Trophoblast cell (in vitro differentiated cells and primary cell): Measurements from ENCODE around the gene TSC22D3.

Experiments
- DNase-seq, 2 donors: peaks; one replicate each; pipeline ENCODE4 v3.0.0-alpha.2; 2016
- H2AFZ ChIP-seq: 2 replicates; pipeline ENCODE4 v1.6.1; 2013; ENCODE audit warnings: low read length, moderate library complexity, mild to moderate bottlenecking; ENCODE audit not compliant: insufficient read depth, poor library complexity
- H2AK5ac ChIP-seq: 2 replicates; pipeline ENCODE4 v1.6.1; 2013; ENCODE audit warnings: mild to moderate bottlenecking, low read length
- H2BK120ac ChIP-seq: 2 replicates; pipeline ENCODE4 v1.6.1; 2013; ENCODE audit warnings: low read length, mild to moderate bottlenecking, moderate library complexity; ENCODE audit not compliant: insufficient read depth, poor library complexity
- H2BK12ac ChIP-seq: 2 replicates; pipeline ENCODE4 v1.6.1; 2013; ENCODE audit warnings: mild to moderate bottlenecking, low read length, moderate library complexity
- H2BK5ac ChIP-seq: 2 replicates; pipeline ENCODE4 v1.6.1; 2013; ENCODE audit warnings: low read length, low read depth, moderate library complexity, mild to moderate bottlenecking; ENCODE audit not compliant: poor library complexity
- H3K14ac ChIP-seq: 2 replicates; pipeline ENCODE4 v1.6.1; 2013; ENCODE audit warnings: mild to moderate bottlenecking, low read length
- H3K18ac ChIP-seq: 2 replicates; pipeline ENCODE4 v1.6.1; 2013; ENCODE audit warnings: mild to moderate bottlenecking, low read length
- H3K23ac ChIP-seq: 2 replicates; pipeline ENCODE4 v1.6.1; 2013; ENCODE audit warnings: low read length
- H3K27ac ChIP-seq: 2 replicates; pipeline ENCODE4 v1.5.1; 2013; ENCODE audit warnings: low read depth, mild to moderate bottlenecking, inconsistent platforms, low read length, moderate library complexity
- H3K27me3 ChIP-seq: 2 replicates; pipeline ENCODE4 v1.6.1; 2013; ENCODE audit warnings: inconsistent platforms, mild to moderate bottlenecking, low read length, moderate library complexity; ENCODE audit not compliant: insufficient read depth
- H3K36me3 ChIP-seq, 2 experiments: 1 replicate in 1 of 2; 2 replicates in 1 of 2; pipeline ENCODE4 v1.6.1; 2013; ENCODE audit warnings: low read length in 2 of 2, mild to moderate bottlenecking in 2 of 2, moderate library complexity in 1 of 2; ENCODE audit not compliant: insufficient read depth in 2 of 2, control insufficient read depth in 1 of 2
- H3K4ac ChIP-seq: 2 replicates; pipeline ENCODE4 v1.6.1; 2013; ENCODE audit warnings: low read depth, mild to moderate bottlenecking, low read length, moderate library complexity
- H3K4me1 ChIP-seq, 2 experiments: 1 replicate in 1 of 2; 2 replicates in 1 of 2; pipeline ENCODE4 v1.6.1; 2013; ENCODE audit warnings: low read length in 2 of 2, mild to moderate bottlenecking in 2 of 2, moderate library complexity in 1 of 2; ENCODE audit not compliant: insufficient read depth in 2 of 2, control insufficient read depth in 1 of 2
- H3K4me2 ChIP-seq: 2 replicates; pipeline ENCODE4 v1.6.1; 2013; ENCODE audit warnings: inconsistent platforms, mild to moderate bottlenecking, low read length, moderate library complexity
- H3K4me3 ChIP-seq: 2 replicates; pipeline ENCODE4 v1.5.1; 2013; ENCODE audit warnings: mild to moderate bottlenecking, low read depth, low read length, inconsistent platforms
- H3K79me1 ChIP-seq: one replicate; pipeline ENCODE4 v1.6.1; 2013; ENCODE audit warnings: low read length
- H3K79me2 ChIP-seq: 2 replicates; pipeline ENCODE4 v1.6.1; 2013; ENCODE audit warnings: low read length, mild to moderate bottlenecking; ENCODE audit not compliant: control insufficient read depth, insufficient read depth, poor library complexity
- H3K9ac ChIP-seq: 2 replicates; pipeline ENCODE4 v1.6.1; 2013; ENCODE audit warnings: mild to moderate bottlenecking, low read length
- H3K9me3 ChIP-seq: 2 replicates; pipeline ENCODE4 v1.6.1; 2013; ENCODE audit warnings: low read depth, mild to moderate bottlenecking, control low read depth, inconsistent platforms, low read length; ENCODE audit not compliant: insufficient read depth
- H4K12ac ChIP-seq: 2 replicates; pipeline ENCODE4 v1.6.1; 2013; ENCODE audit warnings: low read depth, mild to moderate bottlenecking, low read length, moderate library complexity
- H4K8ac ChIP-seq: 2 replicates; pipeline ENCODE4 v1.6.1; 2013; ENCODE audit warnings: low read depth, mild to moderate bottlenecking, low read length, moderate library complexity
- H4K91ac ChIP-seq: one replicate; pipeline ENCODE4 v1.6.1; 2013; ENCODE audit warnings: low read depth, mild to moderate bottlenecking, low read length, moderate library complexity
- WGBS: extraction: QIAGEN DNeasy Blood & Tissue Kit; methylation state at CpG from one replicate; pipeline ENCODE4 v1.1.7; 2013; ENCODE audit warnings: missing lambda C conversion rate; ENCODE audit not compliant: insufficient read length, insufficient coverage; ENCODE audit errors: extremely low coverage; 5-methylcytosine and 5-hydroxymethylcytosine counted together

TSC22D3 gene

DNA sequence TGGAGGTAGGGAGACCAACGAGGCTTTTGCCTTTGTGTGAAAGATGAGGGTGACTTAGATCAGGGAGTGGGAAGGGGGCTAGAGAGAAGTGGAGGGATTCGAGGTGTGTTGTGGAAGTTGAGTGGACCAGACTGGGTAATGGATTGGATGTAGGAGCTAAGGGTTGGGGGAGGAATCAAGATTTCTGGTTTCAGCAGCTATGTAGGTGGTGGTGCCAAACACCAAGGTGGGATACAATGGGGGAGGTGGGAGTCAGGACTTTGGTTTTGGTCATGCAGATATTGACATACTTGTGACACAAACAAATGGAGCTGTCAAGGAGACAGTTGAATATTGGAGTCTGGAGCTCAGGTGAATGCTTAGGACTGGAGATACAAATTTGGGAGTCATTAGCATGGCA lies 71.0 kb downstream of the TSC22D3 start:
- Histone ChIP-seq H3K4ac (no peak overlapping the region), H2AFZ (no peak overlapping the region), H4K12ac (no peak overlapping the region), H3K4me3 (no peak overlapping the region), H2BK12ac (no peak overlapping the region), H2AK5ac (no peak overlapping the region), H3K79me2 (no peaks in the 10 kb centered on the region), H3K23ac (no peak overlapping the region), H2BK120ac (no peak overlapping the region), H3K79me1 (no peaks in the 10 kb centered on the region), H3K9ac (no peak overlapping the region), H2BK5ac (no peak overlapping the region), H3K18ac (no peak overlapping the region), H3K4me2 (no peak overlapping the region), H3K14ac (no peak overlapping the region), H3K27ac (no peak overlapping the region), H3K9me3 (no peaks in the 10 kb centered on the region), H3K4me1 (no peaks in the 10 kb centered on the region), H3K27me3 (no peaks in the 10 kb centered on the region), H4K91ac (no peak overlapping the region), H3K36me3 (no peaks in the 10 kb centered on the region), H4K8ac (no peak overlapping the region)
- DNase-seq = no peak
- WGBS = no CpG with 5 or more reads among the region's 2 CpGs

- Histone ChIP-seq H3K27me3 (no peaks in the 10 kb centered on the region), H3K36me3 (no peaks in the 10 kb centered on the region), H3K14ac (no peak overlapping the region), H3K4me3 (no peak overlapping the region), H3K27ac (no peak overlapping the region), H3K23ac (no peak overlapping the region), H4K12ac (no peak overlapping the region), H2BK120ac (no peak overlapping the region), H3K18ac (no peak overlapping the region), H3K79me2 (no peaks in the 10 kb centered on the region), H4K8ac (no peak overlapping the region), H3K4ac (no peak overlapping the region), H2AFZ (no peak overlapping the region), H2BK12ac (no peak overlapping the region), H3K79me1 (no peaks in the 10 kb centered on the region), H2AK5ac (no peak overlapping the region), H3K4me1 (no peaks in the 10 kb centered on the region), H3K4me2 (no peak overlapping the region), H2BK5ac (no peak overlapping the region), H3K9ac (no peak overlapping the region), H3K9me3 (no peaks in the 10 kb centered on the region), H4K91ac (no peak overlapping the region)
- WGBS = no CpG with 5 or more reads among the region's 4 CpGs
- no peak for DNase-seq
Observed at GRCh38 chrX:107704181-107704580, 71.4 kb downstream of the TSC22D3 start.

DNA sequence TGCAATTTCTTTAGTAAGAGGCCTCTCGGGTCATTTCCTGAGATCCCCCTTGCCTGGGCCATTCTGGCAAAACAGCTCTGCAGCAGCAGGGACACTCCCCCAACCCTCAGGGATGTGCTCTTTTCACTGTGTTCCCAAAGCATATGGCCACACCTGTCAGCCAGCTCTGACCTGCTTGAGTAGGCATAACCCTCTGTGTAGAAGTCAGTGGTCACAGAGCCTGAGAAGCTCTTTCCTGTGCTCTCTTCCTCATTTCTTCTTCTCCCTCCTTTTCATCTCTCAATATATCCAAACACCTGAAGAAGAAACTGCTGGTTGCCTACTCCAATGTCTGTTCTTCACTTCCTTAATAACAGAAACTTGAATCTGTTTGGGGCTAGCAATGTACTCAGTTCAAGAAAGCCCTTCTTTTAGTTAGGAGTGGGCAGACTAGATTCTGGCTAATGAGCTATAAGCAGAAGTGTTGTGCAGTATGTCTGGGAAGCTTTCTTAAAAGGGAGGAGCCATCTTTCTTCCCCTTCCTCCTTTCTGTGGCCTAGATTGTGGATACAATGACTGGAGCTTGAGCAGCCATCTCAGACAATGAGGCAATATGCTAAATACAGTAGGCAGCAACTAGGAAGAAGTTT lies 74.0 kb downstream of the TSC22D3 start:
- H3K4me3 ChIP-seq = no peak overlapping the region

GRCh38 chrX:107700790-107701189 lies 74.8 kb downstream of the TSC22D3 start:
- H2AK5ac ChIP-seq = no peak overlapping the region
- no peaks in the 10 kb centered on the region for H3K79me2 ChIP-seq
- H3K9ac ChIP-seq = no peak overlapping the region
- H2BK12ac ChIP-seq = no peak overlapping the region
- H4K12ac ChIP-seq = no peak overlapping the region
- no peak overlapping the region for H3K4me3 ChIP-seq
- H3K4me2 ChIP-seq = no peak overlapping the region
- H2BK5ac ChIP-seq = no peak overlapping the region
- H3K36me3 ChIP-seq = no peaks in the 10 kb centered on the region
- H3K9me3 ChIP-seq = no peaks in the 10 kb centered on the region
- no peak overlapping the region for H3K14ac ChIP-seq
- no peaks in the 10 kb centered on the region for H3K4me1 ChIP-seq
- no peak overlapping the region for H4K91ac ChIP-seq
- H2BK120ac ChIP-seq = no peak overlapping the region
- H3K79me1 ChIP-seq = no peaks in the 10 kb centered on the region
- no peak overlapping the region for H3K23ac ChIP-seq
- H3K18ac ChIP-seq = no peak overlapping the region
- no peak overlapping the region for H2AFZ ChIP-seq
- no peak overlapping the region for H3K27ac ChIP-seq
- no peak overlapping the region for H4K8ac ChIP-seq
- no peak for DNase-seq
- no peaks in the 10 kb centered on the region for H3K27me3 ChIP-seq
- no peak overlapping the region for H3K4ac ChIP-seq

More for the DNA sequence above, 74.0 kb downstream of the TSC22D3 start:
- Histone ChIP-seq H3K27me3 (no peaks in the 10 kb centered on the region), H3K36me3 (no peaks in the 10 kb centered on the region), H3K4me2 (no peak overlapping the region), H2BK120ac (no peak overlapping the region), H4K8ac (no peak overlapping the region), H4K91ac (no peak overlapping the region), H3K27ac (no peak overlapping the region), H3K4me1 (no peaks in the 10 kb centered on the region), H3K9me3 (no peaks in the 10 kb centered on the region), H4K12ac (no peak overlapping the region), H3K9ac (no peak overlapping the region), H3K18ac (no peak overlapping the region), H2BK5ac (no peak overlapping the region), H3K23ac (no peak overlapping the region), H2AK5ac (no peak overlapping the region), H2BK12ac (no peak overlapping the region), H3K79me1 (no peaks in the 10 kb centered on the region), H3K4ac (no peak overlapping the region), H2AFZ (no peak overlapping the region), H3K79me2 (no peaks in the 10 kb centered on the region), H3K14ac (no peak overlapping the region)
- DNase-seq = no peak
- WGBS = no CpG with 5 or more reads among the region's 1 CpG
